Breast epithelium (tissue), 4 donors: Measurements from ENCODE around the gene PLET1. TPM values are rescaled to one million over a fixed set of nuclear protein-coding genes. Genes with fewer than 3 reads are reported as not detected.

ENCODE experiments used
- DNase-seq, 2 donors: peaks; one replicate each; pipeline ENCODE4 v3.0.0-alpha.2; 2019; ENCODE audit warnings: low spot score in 2 of 2
- H3K27ac ChIP-seq, 2 donors: fragments of 200-600 bp; sonication (generic) in 1 of 2; one replicate each; pipeline ENCODE4 v1.5.1; 2016 to 2019; ENCODE audit warnings: mild to moderate bottlenecking in 1 of 2
- H3K27me3 ChIP-seq, 2 donors: fragments of 200-600 bp; sonication (generic) in 1 of 2; one replicate each; pipeline versions ENCODE4 v1.5.1 to v1.6.0; 2017 to 2019; ENCODE audit warnings: control low read depth in 1 of 2, mild to moderate bottlenecking in 1 of 2
- H3K36me3 ChIP-seq: fragments of 200-600 bp; one replicate; pipeline ENCODE4 v1.5.1; 2019
- H3K4me1 ChIP-seq, 2 donors: fragments of 200-600 bp; sonication (generic); one replicate each; pipeline ENCODE4 v1.5.1; 2016 to 2019; ENCODE audit warnings: control low read depth in 1 of 2
- H3K4me3 ChIP-seq, 3 donors: fragments of 200-600 bp; sonication (generic); 1 replicate in 2 of 3; 2 replicates in 1 of 3; pipeline ENCODE4 v1.5.1; 2016 to 2019; ENCODE audit warnings: mild to moderate bottlenecking in 3 of 3, moderate library complexity in 2 of 3
- H3K9me3 ChIP-seq, 2 donors: fragments of 200-600 bp; sonication (generic) in 1 of 2; one replicate each; pipeline ENCODE4 v1.5.1; 2016 to 2019; ENCODE audit warnings: control low read depth in 1 of 2
- CTCF ChIP-seq, 3 donors: fragments of 450-650 bp; IDR thresholded peaks; one replicate each; pipeline ENCODE4 v1.5.1; 2016 to 2017; ENCODE audit warnings: antibody characterized with exemption in 3 of 3, mild to moderate bottlenecking in 3 of 3, moderate library complexity in 3 of 3
- POLR2A ChIP-seq: fragments of 450-650 bp; IDR thresholded peaks from one replicate; pipeline ENCODE4 v1.6.1; 2016; ENCODE audit warnings: antibody characterized with exemption, mild to moderate bottlenecking, moderate library complexity
- POLR2AphosphoS5 ChIP-seq, 3 donors: sonication (generic); formaldehyde crosslinking; IDR thresholded peaks; one replicate each; pipeline ENCODE4 v1.6.1; 2017; ENCODE audit warnings: antibody characterized with exemption in 3 of 3
- intact Hi-C: fragments of 100-400 bp; cut with DNase I; formaldehyde crosslinking; loops from one replicate; pipeline ENCODE4 v1.15.1; 2023; ENCODE audit warnings: low total_unique reads
- total RNA-seq, 3 donors: library from RNA; depleted of rRNA; stranded (reverse); fragments of >200 nt; gene quantifications; one replicate each; pipeline ENCODE4 v1.1.0, GENCODE V29; 2016

The PLET1 gene
- total RNA-seq, 3 donors from 2014 or later: not detected

- H3K4me3 ChIP-seq: no peak overlapping the region
- no peak for DNase-seq
- H3K9me3 ChIP-seq: no peaks in the 10 kb centered on the region
- no peak for TF ChIP-seq POLR2AphosphoS5 (IDR thresholded peaks at IDR 0.05)
- no peak for TF ChIP-seq POLR2A
- TF ChIP-seq CTCF (IDR thresholded peaks at IDR 0.05): no peak
- peaks cover 0 to 5% of the 10 kb centered on the region in 2 donors for H3K4me1 ChIP-seq
- no peak overlapping the region for H3K27ac ChIP-seq
- intact Hi-C loops: no loop called here
- H3K36me3 ChIP-seq: no peaks in the 10 kb centered on the region
- no peaks in the 10 kb centered on the region for H3K27me3 ChIP-seq
Measured at GRCh38 chr11:112285841-112286311, 25.2 kb upstream of the PLET1 start.

GRCh38 chr11:112281726-112282125 lies 21.1 kb upstream of the PLET1 start:
- Histone ChIP-seq H3K4me3 (no peak overlapping the region), H3K27me3 (no peaks in the 10 kb centered on the region), H3K27ac (no peak overlapping the region), H3K36me3 (no peaks in the 10 kb centered on the region), H3K4me1 (no peaks in the 10 kb centered on the region), H3K9me3 (no peaks in the 10 kb centered on the region)
- intact Hi-C loops: loop anchor here (5.0 kb wide), 1 partner anchor 59 kb away; no protein-coding TSS in a partner anchor
- TF ChIP-seq CTCF (IDR thresholded peaks at IDR 0.05): no peak
- TF ChIP-seq POLR2A: no peak
- TF ChIP-seq POLR2AphosphoS5 (IDR thresholded peaks at IDR 0.05): no peak
- DNase-seq: no peak

GRCh38 chr11:112280268-112281126 lies 19.8 kb upstream of the PLET1 start:
- intact Hi-C loops: loop anchor here (5.0 kb wide), 1 partner anchor 58 kb away; no protein-coding TSS in a partner anchor
- no peaks in the 10 kb centered on the region for H3K9me3 ChIP-seq
- no peaks in the 10 kb centered on the region for H3K4me1 ChIP-seq
- peak overlapping the region in 1 of 2 donors; percentile 6 for H3K27ac ChIP-seq
- no peaks in the 10 kb centered on the region for H3K36me3 ChIP-seq
- peak in 1 of 2 donors; percentile 47 for DNase-seq
- TF ChIP-seq POLR2A: no peak
- TF ChIP-seq POLR2AphosphoS5 (IDR thresholded peaks at IDR 0.05): peak in 1 of 3 donors; percentile 22
- TF ChIP-seq CTCF (IDR thresholded peaks at IDR 0.05): peak; percentile 82 to 89 (median 82)
- no peaks in the 10 kb centered on the region for H3K27me3 ChIP-seq
- H3K4me3 ChIP-seq: peak overlapping the region; percentile 45 to 59 (median 45)

- intact Hi-C loops: loop anchor here (5.0 kb wide), 1 partner anchor 58 kb away; no protein-coding TSS in a partner anchor
- TF ChIP-seq CTCF (IDR thresholded peaks at IDR 0.05) (peak in 2 of 3 donors; percentile 33 to 49), POLR2AphosphoS5 (IDR thresholded peaks at IDR 0.05) (no peak)
- H3K4me1 ChIP-seq: no peaks in the 10 kb centered on the region
- DNase-seq: no peak
- peak overlapping the region in 1 of 2 donors; percentile 6 for H3K27ac ChIP-seq
- no peaks in the 10 kb centered on the region for H3K9me3 ChIP-seq
- H3K27me3 ChIP-seq: no peaks in the 10 kb centered on the region
- peak overlapping the region; percentile 45 to 59 (median 45) for H3K4me3 ChIP-seq
- no peaks in the 10 kb centered on the region for H3K36me3 ChIP-seq
Measured at GRCh38 chr11:112279901-112280267, 19.2 kb upstream of the PLET1 start.

- H3K27me3 ChIP-seq: no peaks in the 10 kb centered on the region
- TF ChIP-seq POLR2AphosphoS5 (IDR thresholded peaks at IDR 0.05) (no peak), POLR2A (no peak), CTCF (IDR thresholded peaks at IDR 0.05) (no peak)
- no peak overlapping the region for H3K4me3 ChIP-seq
- peak overlapping the region; percentile 48 to 69 for H3K27ac ChIP-seq
- no peaks in the 10 kb centered on the region for H3K4me1 ChIP-seq
- no peaks in the 10 kb centered on the region for H3K36me3 ChIP-seq
- no peak for DNase-seq
- intact Hi-C loops: no loop called here
- H3K9me3 ChIP-seq: no peaks in the 10 kb centered on the region
Measured at GRCh38 chr11:112278803-112279202, 18.1 kb upstream of the PLET1 start.
